NK-92 (cell line): Measurements from ENCODE around the gene SYNDIG1.

ENCODE experiments used
- DNase-seq: peaks from one replicate; lab custom pipeline; 2025; ENCODE audit not compliant: unreplicated experiment; lab: John Stamatoyannopoulos, UW

SYNDIG1 gene

DNA sequence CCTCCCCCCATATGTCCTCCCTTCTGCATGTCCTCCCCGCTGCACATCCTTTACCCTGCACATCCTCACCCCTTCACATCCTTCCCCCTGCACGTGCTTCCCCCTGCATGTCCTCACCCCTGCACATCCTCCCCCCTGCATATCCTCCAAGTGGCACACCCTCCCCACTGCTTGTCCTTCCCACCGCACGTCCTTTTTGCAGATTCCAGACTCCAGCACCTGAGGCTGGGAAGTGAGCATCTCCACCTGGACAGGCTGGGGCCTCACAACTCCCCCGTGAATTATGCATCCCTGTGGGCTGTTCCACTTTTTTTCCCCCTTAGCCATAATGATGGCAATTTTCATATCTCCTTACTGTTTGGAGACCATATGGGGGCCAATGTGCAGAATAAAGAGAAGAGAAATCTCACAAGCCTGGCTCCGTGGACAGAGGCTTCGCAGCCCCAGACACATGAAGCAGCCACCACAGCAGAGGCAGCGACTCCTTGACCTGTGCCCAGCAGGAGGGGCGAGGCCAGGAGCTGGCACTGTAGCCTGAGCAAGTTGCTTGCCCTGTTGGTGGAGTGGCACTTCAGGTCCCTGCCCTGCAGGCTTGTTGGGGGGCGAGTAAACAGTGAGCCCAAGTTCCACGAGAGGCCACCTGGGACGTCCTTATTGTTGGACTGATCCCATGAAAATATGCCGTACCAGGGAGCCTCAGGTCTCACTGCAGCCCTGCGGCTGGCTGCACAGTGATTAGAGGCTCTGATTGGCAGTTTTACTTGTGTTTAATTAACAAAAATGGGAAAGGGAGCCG is 113.1 kb downstream of the SYNDIG1 start:
- no peak for DNase-seq

DNA sequence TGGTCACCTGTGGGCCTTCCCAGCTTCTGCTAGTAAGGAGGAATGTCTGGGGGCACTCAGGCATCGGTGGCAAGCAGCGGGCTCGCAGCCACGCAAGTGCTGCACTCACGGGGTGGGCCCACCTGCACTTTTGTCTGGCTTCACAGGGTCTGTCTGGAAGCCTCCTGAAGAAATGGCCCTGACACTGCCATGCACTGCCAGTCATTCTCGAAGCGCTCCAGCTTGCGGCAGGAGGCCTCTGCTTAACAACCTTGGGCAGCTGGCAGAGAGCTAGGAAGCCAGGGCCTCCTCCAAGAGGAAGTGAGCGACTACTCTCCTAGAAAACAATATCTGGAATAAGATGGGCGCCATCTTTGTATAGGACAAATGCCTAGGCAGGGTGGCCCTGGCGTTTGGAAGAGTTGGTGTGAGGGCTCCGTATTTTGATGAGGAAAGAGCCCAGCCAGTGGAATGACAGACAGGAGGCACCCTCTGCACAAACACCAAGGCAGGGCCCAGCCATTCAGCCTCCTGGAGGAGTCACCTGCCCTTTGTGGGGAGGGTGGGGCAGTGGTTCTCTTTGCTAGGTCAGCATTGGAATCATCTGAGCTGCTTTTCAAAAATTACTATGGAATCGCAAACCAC is 113.9 kb downstream of the SYNDIG1 start:
- DNase-seq, result no peak

DNA sequence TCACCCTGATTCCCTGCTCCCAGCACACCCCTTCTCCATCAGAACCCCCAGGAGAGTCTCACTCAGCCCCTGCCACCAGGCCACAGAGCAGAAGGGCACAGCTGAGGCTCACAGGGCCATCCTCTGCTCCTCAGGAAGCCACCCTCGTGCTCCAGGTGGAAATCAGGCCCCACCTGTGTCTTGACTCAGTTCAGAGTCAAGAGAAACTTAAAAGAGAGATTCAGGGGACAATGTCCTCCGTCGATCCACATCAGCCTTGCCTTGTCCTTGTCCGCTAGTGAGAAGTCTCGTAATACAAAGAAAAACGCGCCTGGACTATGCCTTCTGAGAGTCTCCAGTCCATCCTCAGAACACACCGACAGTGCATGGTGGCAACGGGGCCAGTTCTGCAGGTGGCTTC is 114.6 kb downstream of the SYNDIG1 start:
- no peak for DNase-seq

DNA sequence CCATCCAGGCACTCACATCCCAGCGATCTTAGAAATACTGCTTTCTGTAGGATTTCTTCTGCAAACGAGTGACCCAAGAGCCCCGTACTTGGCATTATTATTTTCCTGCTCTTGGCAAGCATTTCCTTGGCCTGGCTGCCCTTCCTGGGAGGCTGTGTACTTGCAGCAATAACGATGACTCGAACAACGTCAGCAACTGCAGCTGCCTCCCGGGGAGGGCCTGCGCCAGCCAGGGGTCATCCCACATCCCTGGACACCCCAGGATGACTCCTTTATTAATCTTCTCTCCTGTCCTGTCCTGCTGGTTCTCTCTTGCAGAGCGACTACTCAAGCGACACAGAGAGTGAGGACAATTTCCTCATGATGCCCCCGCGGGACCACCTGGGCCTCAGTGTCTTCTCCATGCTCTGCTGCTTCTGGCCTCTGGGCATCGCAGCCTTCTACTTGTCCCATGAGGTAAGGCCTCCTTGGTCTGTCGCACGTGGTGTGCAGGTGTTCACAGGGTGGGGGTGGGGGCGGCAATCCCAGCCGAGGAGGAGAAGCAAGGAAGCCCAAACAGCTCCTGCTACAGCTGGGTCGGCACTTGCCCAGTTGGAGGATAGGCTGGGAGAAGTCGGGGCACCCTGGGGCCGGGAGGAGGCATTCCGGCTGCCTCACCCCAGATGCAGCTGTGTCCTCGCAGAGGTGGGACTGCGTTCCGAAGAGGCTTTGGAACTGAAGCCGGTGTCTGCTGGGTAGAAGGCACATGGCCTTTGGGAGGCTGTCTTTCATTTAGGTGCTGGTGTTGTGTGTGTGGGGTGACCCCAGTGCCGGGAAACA is 115.3 kb downstream of the SYNDIG1 start:
- no peak for DNase-seq

DNA sequence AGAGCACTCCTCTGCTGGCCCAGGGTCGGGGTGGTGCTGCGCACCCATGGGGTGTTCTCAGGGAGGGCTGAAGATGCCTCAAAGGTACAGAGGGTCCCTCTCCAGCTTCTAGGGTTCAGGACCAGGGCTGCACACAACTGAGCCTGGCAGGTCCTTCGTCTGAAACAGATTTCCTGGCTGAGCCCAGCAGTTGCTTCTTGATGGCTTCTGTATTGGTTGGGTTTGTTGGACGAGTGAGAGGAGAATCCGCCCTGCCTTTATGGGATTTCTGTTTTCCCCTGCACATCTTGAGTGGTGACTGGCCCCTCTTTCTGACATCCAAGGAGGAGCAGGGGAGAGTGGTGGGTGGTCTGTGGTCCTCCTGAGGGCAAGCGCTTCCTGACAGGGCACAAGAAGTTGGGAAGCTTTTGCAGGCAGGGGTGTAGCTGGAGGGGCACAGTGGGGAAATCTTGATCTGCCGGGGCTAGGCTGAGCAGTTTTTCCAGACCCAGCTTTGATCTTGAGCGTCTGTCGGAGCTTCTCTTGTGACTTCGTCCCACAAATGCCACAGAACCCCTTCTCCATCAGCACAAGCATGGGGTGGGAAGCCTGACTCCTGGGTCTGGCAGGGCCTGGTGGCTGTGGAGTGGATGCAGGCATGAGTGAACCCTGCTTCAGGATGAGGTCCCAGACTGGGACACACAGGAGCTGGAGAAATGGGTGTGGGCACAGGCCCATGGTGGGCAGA is 116.5 kb downstream of the SYNDIG1 start:
- no peak for DNase-seq

DNA sequence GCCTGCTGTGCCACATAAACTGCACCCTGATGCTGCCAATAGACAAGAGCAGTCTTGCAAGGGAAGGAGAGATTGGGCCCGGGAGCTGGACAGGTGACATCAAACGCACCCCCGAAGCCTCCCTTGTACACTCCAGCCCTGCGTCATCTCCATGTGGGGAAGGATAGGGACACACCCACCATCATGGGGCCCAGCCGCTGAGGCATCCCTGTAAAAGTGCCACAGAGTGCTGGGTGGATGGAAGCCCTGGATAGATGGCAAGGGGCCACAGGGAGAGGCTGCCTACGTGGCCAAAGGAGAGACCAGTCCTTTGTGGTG is 117.1 kb downstream of the SYNDIG1 start:
- DNase-seq, result no peak

DNA sequence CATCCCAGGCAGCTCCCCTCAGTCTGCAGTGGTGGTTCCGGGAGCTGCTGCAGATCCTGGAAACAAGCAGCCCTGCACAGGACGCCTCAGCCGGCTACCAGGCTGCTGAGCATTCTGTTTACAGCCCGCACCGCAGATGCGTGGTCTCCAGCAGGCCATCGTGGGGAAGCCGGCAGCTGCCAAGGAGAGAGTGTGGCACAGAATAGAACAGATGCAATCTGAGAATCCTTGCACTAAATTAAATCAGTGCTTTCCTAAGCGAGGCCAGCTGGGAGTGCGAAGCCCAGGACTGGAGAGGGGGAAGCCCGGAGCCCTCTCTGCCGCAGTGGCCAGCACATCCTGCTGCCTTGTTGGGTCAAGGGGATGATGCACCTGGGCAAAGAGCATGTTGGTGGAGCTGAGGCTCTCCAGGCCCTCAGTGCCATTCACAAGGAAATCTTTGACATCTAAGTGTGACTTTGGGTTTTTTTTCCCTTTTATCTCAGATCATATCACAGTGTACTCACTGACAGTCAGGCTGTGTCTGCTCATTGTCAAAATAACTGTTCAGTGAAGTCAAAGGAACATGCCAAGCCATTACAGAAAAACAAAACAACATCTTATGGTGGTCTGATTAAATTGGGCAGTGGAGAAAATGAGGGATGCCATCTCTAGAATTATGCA is 118.1 kb downstream of the SYNDIG1 start:
- no peak for DNase-seq

DNA sequence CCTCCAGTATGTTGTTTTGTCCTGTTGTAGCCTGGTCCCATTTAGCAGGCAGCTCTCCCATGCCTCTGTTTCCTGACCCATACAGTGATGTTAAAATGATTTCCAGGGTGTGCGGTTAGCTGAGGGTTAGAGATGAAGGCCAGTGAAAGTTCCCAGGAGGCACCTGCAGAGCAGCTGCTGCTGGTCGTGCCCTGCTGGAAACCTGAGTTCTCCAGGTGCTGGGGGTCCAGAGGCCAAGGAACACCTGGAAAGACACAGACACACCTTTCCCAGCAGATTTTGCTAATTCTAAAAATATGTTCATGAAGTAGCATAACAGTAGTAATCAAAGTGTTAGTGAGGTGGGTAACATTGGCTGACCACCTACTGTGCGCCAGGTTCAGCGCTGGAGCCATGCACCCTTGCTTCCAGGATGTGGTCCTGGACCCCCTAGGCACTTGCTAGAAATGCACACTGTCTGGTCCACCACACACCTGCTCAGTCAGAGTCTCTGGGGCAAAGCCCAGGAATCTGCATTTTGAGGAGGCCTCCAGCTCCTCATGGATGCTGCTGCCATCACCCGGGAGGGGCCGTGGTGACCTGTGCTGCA is 118.7 kb downstream of the SYNDIG1 start:
- DNase-seq, result no peak

DNA sequence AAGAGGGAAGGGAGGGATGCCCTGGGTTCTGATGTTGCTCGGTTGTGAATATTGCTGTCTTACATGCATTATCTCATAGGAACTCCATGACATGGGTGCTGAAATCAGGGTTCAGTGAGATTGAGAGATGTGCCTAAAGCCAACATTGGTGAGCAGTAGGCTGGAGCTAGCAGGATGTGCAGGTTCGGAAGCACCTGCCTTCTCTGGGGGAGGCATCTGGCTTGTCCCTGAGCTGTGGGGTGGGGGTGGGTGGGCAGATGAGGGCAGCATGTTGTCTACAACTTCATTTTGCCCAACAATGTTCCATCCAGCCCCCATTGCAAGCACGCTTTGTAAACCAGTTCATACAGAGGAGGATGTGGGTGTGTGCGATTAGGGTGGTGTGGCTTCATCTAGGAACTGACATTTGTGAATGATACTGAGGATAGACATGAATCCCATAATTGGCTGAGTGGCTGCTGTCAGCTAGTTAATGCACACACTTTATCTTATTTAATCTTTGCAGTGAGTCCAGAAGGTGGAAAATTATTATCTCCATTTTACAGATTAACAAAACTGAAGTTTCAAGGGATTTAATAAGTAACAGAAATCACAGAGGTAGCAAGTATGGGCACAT is 119.4 kb downstream of the SYNDIG1 start:
- DNase-seq, result no peak

DNA sequence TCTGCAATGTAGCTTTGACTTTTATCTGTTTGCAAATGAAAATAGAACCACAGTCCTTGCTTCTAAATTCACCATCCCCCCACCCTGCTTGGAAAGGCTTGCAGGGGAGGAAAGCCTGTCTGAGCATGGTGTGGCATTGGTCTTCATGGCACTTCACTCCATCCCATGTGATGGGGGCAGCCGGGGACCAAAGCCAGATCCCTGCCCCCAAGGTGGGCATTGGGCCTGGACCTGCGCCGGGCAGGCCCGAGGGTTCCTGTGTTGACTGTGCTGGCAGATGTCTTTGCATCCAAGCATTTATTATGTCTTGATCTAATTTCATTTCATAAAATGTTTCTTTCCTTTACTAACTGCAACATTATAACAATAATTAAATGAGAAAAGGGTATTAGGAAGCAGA is 120.0 kb downstream of the SYNDIG1 start:
- DNase-seq, result no peak

DNA sequence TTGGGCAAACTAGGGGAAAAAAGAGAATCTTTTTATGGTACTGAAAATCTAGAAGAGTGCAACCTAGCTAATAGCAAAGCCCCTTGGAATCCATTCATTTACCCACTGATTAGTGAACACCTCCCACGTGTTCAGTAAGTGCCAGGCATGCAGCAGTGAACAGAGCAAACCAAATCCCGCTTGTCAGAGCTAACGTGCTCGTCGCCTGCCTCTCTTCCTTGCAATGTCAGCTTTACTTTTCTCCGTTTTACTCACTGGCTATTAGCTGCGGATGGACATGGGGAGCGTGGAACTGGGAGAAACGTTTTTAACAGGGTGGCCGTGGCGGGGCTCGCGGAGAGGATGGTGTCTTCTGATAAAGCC is 120.4 kb downstream of the SYNDIG1 start:
- no peak for DNase-seq

DNA sequence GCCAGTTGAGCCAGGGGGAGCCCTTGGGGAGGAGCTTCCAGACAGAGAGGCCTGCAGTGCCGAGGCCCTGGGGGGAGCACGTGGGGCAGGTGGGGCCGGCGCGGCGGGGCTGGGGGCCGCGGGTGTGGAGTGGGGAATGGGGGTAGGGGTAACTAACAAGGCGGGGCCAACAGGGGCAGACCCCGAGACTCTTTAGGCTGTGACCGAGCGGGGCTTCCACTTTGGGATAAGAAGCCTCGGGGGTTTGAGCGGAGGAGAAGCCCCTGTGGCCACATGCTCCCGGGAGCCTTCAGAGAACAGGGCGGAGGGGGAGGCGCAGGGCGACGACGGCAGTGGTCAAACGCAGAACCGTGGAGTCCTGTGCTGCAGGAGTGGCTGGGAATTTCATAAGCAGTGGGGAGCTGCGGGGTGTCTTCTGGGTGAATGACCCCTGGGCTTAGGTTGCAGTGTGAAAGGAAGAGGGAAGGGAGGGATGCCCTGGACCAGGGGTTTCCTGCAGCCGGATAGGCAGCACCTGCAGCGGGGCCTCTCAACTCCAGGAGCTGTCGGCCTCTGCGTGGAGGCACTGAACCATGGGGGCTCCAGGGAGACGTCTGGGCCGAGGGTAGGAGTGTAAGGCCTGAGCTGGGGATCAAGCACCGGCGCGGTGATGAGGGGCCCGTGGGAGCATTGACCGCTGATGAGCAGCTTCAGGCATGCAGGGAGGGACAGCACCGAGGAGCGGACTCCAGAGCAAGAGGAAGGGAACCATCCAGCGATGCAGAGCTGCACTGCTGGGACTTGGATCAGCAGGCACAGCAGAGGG is 121.0 kb downstream of the SYNDIG1 start:
- DNase-seq, result no peak

DNA sequence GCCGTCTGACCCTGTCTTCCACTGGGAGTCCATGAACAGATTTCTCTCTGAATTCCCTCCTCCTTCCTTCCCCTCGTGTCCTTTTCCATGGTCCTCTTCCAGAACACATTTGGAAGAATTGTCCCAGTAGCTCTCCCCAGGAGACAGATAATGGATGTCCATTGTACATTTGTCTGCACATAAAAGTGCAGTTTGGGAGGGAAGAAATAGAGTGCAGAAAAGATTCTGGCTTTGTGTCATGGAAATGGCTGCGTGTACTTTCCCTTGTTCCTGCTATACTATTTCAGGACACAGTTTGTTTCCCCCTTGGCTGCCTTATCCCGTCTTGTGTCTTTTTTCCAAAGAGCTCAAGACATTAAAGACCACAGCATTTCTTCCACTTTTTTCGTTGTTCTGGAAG is 127.6 kb downstream of the SYNDIG1 start:
- no peak for DNase-seq

DNA sequence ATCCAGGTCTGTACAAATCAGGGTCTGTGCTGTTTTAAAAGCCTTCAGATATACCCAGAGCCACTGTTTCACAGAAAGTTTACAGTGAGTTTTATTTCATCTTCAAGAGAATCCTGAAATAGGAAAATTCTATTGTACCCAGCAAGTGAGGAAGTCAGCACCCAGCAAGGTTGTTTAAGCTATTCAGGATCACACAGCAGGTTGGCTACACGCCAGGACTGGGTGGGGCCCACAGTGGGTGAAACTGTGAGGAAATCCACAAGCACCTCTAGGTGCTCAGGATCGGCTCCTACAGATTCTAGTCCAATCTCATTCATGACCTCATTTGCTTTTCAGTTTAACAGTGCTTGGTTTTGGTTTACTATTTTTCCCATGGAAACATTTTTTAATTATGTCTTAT is 128.9 kb downstream of the SYNDIG1 start:
- no peak for DNase-seq

DNA sequence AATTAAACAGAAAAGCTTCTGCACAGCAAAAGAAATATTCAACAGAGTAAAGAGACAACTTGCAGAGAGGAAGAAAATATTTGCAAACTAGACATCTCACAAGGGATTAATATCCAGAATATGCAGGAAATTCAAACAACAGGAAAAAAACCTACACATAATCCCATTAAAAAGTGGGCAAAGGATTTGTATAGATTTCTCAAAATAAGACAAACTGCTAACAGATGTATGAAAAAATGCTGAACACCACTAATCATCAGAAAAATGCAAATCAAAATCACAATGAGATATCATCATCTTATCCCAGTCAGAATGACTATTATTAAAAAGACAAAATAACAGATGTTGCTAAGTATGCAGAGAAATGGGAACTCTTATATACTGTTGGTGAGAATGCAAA is 129.6 kb downstream of the SYNDIG1 start:
- DNase-seq, result no peak

DNA sequence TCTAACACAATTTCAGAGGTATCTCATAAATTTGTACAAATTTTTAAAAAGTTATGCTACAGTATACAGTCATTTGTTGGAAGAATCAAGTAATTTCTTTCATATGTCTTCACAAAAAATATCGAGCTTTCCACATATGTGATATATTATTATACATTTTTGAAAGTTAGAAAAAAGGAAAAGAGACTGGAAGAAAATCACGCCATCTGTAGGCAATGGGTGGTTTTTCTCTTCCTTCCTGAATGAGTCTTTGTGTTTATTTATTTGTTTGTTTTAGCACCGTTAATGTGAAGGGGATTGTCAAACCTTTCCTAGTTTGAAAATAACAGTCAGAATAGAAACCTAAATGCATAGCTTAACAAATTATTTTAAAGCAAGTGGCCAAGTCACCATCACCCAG is 130.6 kb downstream of the SYNDIG1 start:
- DNase-seq, result no peak

DNA sequence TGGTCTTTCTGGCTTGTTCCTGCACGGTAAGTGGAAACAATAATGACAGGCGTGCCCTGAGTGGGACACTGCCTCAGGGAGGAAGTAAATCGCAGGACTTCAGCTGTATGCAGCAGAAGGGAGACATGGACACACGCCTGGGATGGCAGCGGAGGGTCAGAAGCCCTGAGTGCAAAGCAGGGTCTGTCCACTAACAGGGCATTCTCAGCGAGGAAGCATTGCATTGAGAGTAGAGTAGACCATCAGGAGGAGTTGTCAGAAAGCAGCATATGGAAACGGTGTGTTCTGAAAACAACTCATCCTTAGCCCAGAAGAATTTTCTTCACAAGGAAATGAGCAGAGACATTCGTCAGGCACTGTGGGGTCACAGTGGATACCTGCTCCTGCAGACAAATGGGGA is 134.0 kb downstream of the SYNDIG1 start:
- no peak for DNase-seq

DNA sequence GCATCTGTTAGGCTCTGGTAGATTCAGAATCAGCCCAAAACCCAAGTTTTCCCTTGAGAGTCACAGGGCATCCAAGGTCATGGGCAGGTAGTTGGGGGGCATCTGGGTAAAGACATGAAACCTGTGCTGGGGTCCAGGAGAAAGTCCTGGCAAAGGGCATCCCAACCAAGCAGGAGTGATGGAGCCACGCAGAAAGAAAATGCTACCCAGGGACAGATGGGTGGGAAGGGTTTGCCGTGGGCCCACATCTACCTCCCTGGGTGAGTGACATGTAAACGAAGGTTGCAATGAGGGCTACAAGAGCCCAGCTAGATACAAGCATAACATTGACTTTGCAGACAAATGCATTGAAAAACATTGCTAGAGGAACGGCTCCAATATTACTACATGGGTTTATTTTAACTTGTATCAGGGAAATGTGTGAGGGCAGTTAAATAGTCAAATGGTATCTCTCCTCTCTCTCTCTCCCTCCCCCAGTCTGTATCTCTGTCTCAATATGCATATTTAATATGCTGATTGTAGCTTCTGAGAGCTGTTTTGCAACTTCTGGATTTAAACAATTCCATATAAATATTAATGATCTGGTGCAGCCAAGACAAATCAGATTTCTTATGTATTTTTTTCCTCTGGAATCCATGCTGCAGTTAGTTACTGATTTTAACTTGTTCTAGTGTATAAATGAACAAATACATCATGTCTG is 135.7 kb downstream of the SYNDIG1 start:
- no peak for DNase-seq

DNA sequence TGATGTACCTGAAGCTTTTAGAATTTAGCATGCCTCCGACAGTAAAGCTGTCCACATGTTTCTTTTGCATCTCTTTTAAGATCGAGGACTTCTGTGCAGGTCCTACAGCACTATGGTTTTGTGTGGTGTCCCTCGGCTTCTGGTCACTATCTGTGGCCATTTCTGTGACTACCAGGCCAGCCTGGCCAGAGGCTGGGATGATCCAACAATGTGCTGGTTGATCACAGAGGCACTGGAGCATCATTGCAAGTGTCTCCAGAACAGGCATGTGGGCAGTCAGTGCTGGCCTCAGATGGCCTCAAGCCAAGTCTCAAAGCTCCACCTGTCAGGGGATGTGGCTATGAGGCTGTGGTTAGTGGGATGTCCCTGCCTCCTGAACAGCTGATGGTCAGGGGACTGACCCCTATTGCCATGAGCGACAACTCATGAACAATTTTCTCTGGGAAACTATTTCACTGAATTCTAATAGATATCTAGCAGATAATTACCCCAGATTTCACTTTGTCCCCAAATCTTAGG is 136.6 kb downstream of the SYNDIG1 start:
- no peak for DNase-seq
